ENCODE results near the gene PDE9A. TPM values are rescaled to one million over a fixed set of nuclear protein-coding genes. Genes with fewer than 3 reads are reported as not detected.

PDE9A gene
- polyA plus RNA-seq, 1 donor, result 7.8 TPM

GRCh38 chr21:42655796-42656770, 2.7 kb downstream of the PDE9A start:
- no peak for DNase-seq (ENCODE audit: low read depth)

- no peak for DNase-seq (ENCODE audit: low read depth)
Measured at GRCh38 chr21:42656872-42657271, 3.5 kb downstream of the PDE9A start.

DNA sequence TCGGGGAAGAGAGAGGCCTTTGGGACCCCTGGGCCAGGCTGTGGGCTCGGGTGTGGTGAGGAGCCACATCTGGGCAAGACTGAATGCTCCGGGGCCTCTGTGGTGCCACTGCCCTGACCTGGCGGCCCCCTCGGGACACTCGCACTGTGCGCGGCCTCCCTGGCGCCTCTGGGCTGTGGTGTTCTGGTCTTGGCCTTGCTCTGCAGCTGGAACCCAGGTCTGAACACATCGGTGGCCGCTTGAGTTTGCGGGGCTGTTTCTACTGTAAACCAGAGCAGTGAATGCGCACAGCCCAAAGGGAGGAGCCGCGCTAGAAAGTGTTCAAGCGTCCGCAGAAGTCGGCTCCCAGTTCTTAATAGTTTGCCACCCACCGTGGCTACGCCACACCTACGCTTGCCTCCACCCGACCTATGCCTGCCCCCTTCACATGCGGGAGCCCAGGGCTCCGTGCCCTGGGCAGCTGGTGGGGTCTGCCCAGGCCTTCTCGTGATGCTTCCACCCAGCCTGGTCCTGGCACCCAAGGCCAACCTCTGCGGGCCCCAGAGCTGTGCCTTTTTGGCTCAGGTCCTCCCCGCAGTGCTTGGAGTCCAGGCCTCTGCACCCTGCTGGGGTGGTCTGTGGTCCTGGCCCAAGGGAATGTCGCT, 4.4 kb downstream of the PDE9A start:
- no peak for DNase-seq (ENCODE audit: low read depth)

DNA sequence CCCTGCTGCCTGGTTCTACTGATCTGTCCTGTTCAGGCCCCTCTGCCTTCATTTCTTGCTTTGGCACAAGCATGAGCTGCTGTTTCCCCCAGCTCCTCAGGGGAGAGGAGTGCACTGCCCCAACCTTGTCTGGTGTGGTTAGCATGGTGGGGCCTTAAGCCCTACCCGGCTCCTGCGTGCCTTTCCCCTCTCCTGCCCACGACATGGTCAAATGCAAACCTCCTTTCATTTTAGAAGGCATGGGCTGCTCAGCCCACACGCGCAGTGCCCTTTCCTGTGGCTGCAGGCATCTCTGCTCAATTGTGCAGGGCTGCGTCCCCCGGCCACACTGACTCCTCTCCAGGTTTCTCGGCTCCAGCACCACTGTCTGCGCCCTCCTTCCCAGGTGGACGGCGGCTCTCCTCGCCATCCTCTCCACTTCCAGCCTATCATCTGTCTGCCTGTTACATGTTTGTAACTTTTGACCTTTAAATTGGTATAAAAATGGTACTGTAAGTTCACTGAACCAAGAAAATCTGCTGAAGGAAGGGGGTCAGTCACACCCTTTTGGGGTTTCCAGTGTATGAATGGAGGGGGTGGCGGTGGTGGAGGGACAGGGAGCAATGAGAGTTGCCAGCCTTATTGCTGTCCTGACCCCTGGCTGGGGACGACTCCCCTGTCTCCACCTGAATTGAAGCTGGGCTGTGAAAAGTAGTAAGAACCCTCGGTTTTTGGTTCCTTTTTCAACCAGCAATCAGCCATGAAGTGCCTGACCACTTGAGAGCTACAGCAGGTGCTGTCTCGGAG, 5.1 kb downstream of the PDE9A start:
- DNase-seq (ENCODE audit: low read depth), result no peak

DNA sequence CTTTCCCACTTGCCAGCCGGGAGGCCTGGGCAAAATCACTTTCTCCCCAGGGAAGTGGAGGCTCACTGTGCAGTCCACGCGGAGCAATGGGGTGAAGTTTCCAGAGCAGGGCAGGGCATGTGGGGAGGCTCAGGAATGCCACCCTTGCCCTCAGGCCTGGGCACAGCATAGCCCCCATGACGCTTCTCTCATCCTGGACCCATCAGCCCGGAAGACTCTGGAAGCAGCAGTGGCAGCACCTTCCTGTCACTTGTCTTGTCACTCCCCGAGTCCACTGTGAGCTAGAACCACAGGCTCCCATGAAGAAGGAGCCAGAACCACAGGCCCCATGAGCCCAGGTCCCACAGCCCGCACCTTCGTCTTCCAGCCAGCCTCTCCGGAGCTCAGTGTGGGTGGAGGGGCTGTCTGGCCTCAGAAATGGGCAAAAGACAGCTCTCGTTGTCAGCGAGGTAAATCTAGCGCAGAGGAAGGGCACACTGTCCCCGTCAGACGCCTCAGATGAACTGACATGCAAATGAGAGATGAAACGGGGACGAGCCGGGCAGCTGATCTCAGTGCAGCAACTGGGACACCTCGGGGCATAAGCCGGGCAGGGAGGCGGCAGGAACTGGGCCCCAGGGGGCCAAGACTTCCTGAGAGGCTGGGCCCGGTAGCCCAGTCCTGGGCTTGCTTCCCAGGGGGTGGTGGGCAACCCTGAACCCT, 6.1 kb downstream of the PDE9A start:
- no peak for DNase-seq (ENCODE audit: low read depth)

DNA sequence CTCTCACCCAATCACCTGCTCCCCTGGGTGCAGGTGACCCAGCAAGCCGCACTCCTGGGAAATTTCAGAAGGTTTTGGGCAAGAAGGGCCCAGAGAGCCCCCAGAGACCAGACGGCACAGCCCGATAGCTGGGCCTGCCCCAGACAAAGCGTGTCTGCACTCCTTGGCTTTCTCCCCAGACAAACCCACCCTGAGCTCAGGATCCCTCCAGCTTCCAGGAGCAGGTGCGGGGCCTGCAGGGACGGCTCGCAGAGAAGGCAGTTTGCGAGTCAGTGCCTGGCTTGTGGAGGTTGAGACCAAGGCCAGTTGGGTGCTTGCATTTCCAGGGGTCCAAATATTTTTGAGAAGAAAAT, 6.7 kb downstream of the PDE9A start:
- no peak for DNase-seq (ENCODE audit: low read depth)

DNA sequence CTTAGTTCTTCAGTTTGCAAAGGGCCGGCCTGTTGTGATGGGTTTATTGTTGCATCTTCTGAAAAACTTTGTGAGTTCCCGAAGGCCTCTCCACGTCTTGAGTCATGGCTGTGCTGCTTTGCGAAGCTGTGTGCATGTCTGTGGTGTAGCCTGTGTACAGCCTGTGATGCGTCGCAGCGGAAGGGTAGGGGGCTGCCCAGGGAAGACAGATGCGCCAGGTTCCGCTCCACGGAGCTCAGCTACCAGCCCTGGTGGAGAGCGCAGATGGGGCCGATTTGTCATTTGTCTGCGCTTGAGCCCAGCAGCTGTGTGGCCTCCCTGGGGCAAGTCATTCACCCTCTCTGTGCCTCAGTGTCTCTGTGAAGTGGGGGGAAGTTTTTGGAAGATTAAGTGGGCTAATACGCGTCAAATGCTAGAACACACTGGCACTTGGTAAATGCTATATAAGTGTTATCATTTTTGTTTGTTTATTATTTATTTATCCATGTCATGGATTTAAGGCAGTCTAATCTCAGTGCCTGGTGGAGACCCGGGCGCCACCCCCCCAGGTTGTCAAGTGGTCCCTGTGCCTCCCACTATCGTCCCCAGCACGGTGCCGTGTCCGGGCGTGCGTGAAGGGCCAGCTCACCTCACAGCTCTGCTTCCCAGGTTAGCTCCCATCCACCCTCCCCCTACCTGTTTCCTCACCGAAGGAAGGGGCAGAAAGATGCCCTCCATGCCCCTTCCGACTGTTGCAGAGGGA, 8.4 kb downstream of the PDE9A start:
- DNase-seq (ENCODE audit: low read depth), result no peak

GRCh38 chr21:42662430-42663199, 9.2 kb downstream of the PDE9A start:
- no peak for DNase-seq (ENCODE audit: low read depth)

GRCh38 chr21:42663200-42663750, 9.9 kb downstream of the PDE9A start:
- DNase-seq (ENCODE audit: low read depth), result no peak

GRCh38 chr21:42663860-42664535, 10.6 kb downstream of the PDE9A start:
- DNase-seq (ENCODE audit: low read depth), result no peak

DNA sequence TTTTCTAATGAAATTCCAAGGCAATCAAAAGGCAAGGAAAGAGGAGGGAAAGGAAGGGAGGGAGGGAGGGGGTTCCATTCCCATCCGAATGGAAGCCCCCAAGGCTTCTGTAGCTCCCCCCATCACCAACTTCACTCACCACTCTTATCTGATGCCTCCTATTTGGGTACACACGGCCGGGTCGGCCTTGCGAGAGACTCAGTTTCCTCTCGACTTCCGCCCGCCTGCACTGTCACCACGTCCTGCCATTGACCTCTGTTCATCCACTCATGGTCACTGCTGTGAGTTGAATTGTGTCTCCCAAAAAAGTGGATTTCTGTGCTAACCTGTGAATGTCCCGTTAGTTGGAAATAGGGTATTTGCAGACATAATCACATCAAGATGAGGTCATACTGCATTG, 11.2 kb downstream of the PDE9A start:
- DNase-seq (ENCODE audit: low read depth), result no peak

DNA sequence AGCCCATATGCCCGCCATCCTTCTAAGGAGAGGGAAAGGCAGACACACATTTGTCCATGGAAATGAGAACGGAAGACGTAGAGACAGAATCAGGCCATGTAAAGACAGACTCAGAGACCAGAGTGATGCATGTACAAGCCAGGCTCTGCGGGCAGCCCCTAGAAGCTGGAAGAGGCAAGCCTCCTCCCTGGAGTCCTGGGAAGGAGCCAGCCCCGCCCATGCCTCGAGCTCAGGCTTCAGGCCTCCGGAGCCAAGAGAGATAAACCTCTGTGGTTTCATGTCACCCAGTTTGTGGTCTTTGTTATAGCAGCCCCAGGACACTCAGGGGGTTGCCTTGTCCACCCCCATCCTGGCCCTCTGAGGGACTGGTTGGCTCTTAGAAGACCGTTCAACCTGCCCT, 11.6 kb downstream of the PDE9A start:
- DNase-seq (ENCODE audit: low read depth), result no peak

GRCh38 chr21:42665484-42665883, 12.1 kb downstream of the PDE9A start:
- no peak for DNase-seq (ENCODE audit: low read depth)

GRCh38 chr21:42666023-42666747, 12.8 kb downstream of the PDE9A start:
- no peak for DNase-seq (ENCODE audit: low read depth)

GRCh38 chr21:42666925-42667324, 13.5 kb downstream of the PDE9A start:
- DNase-seq (ENCODE audit: low read depth), result no peak

GRCh38 chr21:42668298-42668992, 15.0 kb downstream of the PDE9A start:
- DNase-seq (ENCODE audit: low read depth), result no peak

GRCh38 chr21:42669041-42669440, 15.6 kb downstream of the PDE9A start:
- no peak for DNase-seq (ENCODE audit: low read depth)

All from forelimb muscle (tissue), 1 donor.